Measurements from ENCODE around the gene IKZF1. TPM values are rescaled to one million over a fixed set of nuclear protein-coding genes. Genes with fewer than 3 reads are reported as not detected.

The IKZF1 gene
- total RNA-seq, 2 donors from 2014 or later = 24.4 to 57.8 TPM

DNA sequence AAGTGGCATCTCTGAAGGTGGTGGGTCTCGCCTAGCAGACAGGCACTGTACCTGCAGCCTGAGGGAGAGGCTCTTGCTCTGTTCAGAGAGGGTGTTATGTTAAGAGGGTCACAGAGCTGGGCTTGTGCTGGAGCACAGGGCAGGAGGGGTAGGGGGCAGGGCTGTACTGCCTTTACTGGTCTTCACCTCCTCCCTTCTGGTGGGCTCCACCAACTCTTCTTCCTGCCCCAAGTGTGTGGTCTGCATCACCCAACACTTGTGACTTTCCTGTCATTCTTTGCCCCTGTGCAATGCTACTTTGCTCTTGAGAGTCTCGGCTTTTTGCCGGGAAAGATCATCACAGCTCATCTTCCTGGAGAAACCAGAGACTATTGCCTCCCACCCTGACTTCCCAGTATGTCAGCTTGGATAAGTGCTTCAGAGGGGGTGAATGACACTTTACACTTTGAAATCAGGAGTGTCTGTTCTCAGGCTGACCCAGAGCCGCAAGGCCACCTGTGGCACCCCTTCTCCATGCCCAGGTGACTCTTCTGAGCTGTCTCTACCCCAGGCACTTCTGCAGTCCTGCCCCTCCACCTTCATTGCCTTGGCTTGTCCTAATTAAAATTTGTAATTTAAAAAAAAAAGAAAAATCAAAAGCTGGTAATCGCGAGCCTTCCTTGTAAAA lies 38.4 kb upstream of the IKZF1 start:
- DNase-seq (ENCODE audit: low spot score) = no peak
- Histone ChIP-seq H3K27ac (no peak overlapping the region), H3K4me1 (ENCODE audit: control insufficient read depth in 1 of 2, low read depth in 2 of 2) (no peaks in the 10 kb centered on the region), H3K9me3 (no peaks in the 10 kb centered on the region), H3K36me3 (no peaks in the 10 kb centered on the region), H3K27me3 (replicated peaks; ENCODE audit: insufficient read depth) (no peaks in the 10 kb centered on the region), H3K4me3 (no peak overlapping the region)
- no peak for TF ChIP-seq CTCF (IDR thresholded peaks at IDR 0.05)
- ATAC-seq (ENCODE audit: insufficient number of reproducible peaks, low FRiP score, low read depth) = no peak

DNA sequence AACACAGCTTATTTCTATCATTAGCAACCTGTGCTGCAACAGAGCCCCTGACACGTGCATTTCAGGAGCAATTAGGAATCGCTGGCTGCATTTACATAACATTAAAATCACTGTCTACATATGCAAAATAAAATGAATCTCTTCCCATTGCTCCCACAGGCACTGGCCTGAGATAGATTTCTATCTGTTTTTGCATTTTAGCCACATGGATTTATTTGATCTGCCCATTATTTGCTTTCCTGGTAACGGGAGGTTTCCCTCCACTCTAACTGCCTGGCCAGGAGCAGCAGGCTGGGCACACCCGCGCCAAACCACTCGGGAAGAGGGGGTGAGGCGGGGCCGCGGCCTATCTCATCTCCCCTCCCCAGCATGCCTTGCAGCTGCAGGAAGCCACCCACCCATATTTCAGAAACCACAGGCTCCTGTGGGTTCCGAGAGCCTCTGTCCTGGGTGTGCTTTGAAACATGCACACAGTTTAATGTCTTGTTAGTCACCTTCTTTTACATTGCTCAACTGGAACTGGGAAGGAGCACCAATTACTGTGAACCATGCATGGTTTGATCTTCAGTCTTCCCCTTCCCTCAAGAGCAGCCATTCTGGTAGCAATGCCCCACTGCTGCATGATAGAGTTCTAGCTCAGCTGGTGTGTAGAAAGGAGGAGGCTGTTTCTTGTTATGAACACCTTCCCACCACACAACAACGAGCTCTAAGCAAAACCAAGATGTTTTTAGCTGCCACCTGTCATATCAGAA lies 37.7 kb upstream of the IKZF1 start:
- H3K27me3 ChIP-seq (replicated peaks; ENCODE audit: insufficient read depth) = no peaks in the 10 kb centered on the region
- DNase-seq (ENCODE audit: low spot score) (no peak), ATAC-seq (ENCODE audit: insufficient number of reproducible peaks, low FRiP score, low read depth) (no peak)
- no peaks in the 10 kb centered on the region for H3K4me1 ChIP-seq (ENCODE audit: control insufficient read depth in 1 of 2, low read depth in 2 of 2)
- no peak for TF ChIP-seq CTCF (IDR thresholded peaks at IDR 0.05)
- H3K36me3 ChIP-seq = no peaks in the 10 kb centered on the region
- no peaks in the 10 kb centered on the region for H3K9me3 ChIP-seq
- no peak overlapping the region for H3K4me3 ChIP-seq
- H3K27ac ChIP-seq = no peak overlapping the region

GRCh38 chr7:50267525-50268041 lies 36.9 kb upstream of the IKZF1 start:
- Histone ChIP-seq H3K27ac (no peak overlapping the region), H3K4me1 (ENCODE audit: control insufficient read depth in 1 of 2, low read depth in 2 of 2) (no peaks in the 10 kb centered on the region), H3K36me3 (no peaks in the 10 kb centered on the region), H3K4me3 (no peak overlapping the region), H3K9me3 (no peaks in the 10 kb centered on the region), H3K27me3 (replicated peaks; ENCODE audit: insufficient read depth) (no peaks in the 10 kb centered on the region)
- no peak for TF ChIP-seq CTCF (IDR thresholded peaks at IDR 0.05)
- ATAC-seq (ENCODE audit: insufficient number of reproducible peaks, low FRiP score, low read depth) (no peak), DNase-seq (ENCODE audit: low spot score) (no peak)

DNA sequence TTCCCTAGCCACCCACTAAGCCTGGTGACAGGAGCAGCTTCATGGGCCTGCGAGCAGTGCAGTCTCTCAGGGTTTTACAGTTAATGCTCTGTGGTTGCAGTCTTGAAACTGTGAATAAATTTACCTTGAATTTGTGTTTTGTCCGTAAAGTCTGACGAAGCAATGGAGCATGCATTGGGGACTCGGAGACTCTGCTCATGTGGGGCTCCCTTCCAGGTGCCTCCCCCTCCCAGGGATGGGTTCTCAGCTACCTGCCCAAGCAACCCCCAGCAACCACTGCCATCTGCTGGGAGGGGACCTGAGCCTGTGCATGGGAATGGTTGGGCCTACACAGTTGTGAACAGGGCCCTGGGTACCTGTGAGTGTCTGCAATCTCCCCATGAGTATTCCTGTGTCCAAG lies 36.3 kb upstream of the IKZF1 start:
- no peak overlapping the region for H3K27ac ChIP-seq
- ATAC-seq (ENCODE audit: insufficient number of reproducible peaks, low FRiP score, low read depth) = no peak
- no peak for TF ChIP-seq CTCF (IDR thresholded peaks at IDR 0.05)
- no peaks in the 10 kb centered on the region for H3K36me3 ChIP-seq
- no peak overlapping the region for H3K4me3 ChIP-seq
- DNase-seq (ENCODE audit: low spot score) = no peak
- no peaks in the 10 kb centered on the region for H3K27me3 ChIP-seq (replicated peaks; ENCODE audit: insufficient read depth)
- H3K9me3 ChIP-seq = no peaks in the 10 kb centered on the region
- no peaks in the 10 kb centered on the region for H3K4me1 ChIP-seq (ENCODE audit: control insufficient read depth in 1 of 2, low read depth in 2 of 2)

GRCh38 chr7:50268990-50269389 lies 35.5 kb upstream of the IKZF1 start:
- Histone ChIP-seq H3K4me1 (ENCODE audit: control insufficient read depth in 1 of 2, low read depth in 2 of 2) (no peaks in the 10 kb centered on the region), H3K27me3 (replicated peaks; ENCODE audit: insufficient read depth) (no peaks in the 10 kb centered on the region), H3K36me3 (no peaks in the 10 kb centered on the region), H3K27ac (no peak overlapping the region), H3K4me3 (no peak overlapping the region), H3K9me3 (no peaks in the 10 kb centered on the region)
- no peak for TF ChIP-seq CTCF (IDR thresholded peaks at IDR 0.05)
- ATAC-seq (ENCODE audit: insufficient number of reproducible peaks, low FRiP score, low read depth) (no peak), DNase-seq (ENCODE audit: low spot score) (no peak)
